NCI-H2081 treated with DMSO at 0.1 percent for 48 hours (cell line): Measurements from ENCODE around the gene ADAP1.
"Not testable (repeated sequence)": the region's sequence is repeated elsewhere in the genome, so short reads cannot be mapped to it uniquely, and the experiment has no call there.

Source experiments
- DNase-seq: peaks from one replicate; lab custom pipeline; 2025; lab: John Stamatoyannopoulos, UW

The ADAP1 gene, protein sequence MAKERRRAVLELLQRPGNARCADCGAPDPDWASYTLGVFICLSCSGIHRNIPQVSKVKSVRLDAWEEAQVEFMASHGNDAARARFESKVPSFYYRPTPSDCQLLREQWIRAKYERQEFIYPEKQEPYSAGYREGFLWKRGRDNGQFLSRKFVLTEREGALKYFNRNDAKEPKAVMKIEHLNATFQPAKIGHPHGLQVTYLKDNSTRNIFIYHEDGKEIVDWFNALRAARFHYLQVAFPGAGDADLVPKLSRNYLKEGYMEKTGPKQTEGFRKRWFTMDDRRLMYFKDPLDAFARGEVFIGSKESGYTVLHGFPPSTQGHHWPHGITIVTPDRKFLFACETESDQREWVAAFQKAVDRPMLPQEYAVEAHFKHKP

DNA sequence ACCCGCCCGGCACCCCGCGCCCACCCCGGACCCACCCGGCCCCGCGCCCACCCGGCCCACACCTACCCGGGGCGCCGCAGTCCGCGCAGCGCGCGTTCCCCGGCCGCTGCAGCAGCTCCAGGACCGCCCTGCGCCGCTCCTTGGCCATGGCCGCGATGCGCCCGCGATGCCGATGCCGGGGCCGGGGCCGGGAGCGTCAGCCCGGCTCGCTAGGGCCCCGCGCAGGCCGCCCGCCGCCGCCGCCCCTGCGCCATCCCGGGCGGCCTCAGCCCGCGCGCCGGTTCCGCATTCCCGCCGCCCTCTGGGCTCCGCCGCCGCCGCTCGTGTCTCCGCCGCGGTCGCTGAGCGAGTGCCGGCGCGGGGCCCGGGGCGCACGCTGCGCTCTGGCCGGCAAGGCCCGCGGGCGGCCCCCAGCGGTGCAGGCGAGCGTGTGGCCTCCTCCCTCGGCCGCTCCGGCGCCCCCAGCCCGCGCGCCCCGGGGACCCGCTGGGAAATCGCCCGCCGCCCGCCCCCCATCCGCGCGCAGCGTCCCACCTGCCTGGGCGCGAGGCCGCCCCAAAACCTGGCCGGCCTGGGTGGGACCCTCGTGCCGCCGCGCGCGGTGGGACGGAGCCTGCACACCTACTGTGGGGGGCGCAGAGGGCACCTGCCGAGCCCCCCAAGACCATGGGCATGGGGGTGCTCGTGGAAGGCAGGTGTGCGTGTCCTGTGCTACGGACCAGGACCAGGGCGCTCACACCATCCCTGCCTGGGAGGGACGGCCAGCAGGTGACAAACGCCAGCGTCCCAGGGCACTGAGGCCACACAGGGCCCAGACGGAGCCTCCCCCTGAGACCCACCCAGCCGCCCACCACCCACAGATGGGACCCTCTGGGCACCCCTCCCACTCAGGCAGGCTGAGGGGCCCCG is at the start of gene ADAP1:
Gene ADAP1, minus strand, starts transcription at position 351 of the 909 bp plus-strand sequence. Its CDS starts 203 bp downstream, at position 148.
- DNase-seq: no peak

GRCh38 chr7:1002445-1002844 is 48.0 kb upstream of the ADAP1 start:
- DNase-seq: not testable (repeated sequence)

DNA sequence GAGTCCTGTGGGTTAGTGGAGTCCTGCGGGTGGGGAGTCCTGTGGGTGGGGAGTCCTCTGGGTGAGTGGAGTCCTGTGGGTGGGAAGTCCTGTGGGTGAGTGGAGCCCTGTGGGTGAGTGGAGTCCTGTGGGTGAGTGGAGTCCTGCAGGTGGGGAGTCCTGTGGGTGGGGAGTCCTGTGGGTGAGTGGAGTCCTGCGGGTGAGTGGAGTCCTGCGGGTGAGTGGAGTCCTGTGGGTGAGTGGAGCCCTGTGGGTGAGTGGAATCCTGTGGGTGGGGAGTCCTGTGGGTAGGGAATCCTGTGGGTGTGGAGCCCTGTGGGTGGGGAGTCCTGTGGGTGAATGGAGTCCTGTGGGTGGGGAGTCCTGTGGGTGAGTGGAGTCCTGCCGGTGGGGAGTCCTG is 47.5 kb upstream of the ADAP1 start:
- not testable (repeated sequence) for DNase-seq

GRCh38 chr7:1001069-1001770 is 46.7 kb upstream of the ADAP1 start:
- not testable (repeated sequence) for DNase-seq

DNA sequence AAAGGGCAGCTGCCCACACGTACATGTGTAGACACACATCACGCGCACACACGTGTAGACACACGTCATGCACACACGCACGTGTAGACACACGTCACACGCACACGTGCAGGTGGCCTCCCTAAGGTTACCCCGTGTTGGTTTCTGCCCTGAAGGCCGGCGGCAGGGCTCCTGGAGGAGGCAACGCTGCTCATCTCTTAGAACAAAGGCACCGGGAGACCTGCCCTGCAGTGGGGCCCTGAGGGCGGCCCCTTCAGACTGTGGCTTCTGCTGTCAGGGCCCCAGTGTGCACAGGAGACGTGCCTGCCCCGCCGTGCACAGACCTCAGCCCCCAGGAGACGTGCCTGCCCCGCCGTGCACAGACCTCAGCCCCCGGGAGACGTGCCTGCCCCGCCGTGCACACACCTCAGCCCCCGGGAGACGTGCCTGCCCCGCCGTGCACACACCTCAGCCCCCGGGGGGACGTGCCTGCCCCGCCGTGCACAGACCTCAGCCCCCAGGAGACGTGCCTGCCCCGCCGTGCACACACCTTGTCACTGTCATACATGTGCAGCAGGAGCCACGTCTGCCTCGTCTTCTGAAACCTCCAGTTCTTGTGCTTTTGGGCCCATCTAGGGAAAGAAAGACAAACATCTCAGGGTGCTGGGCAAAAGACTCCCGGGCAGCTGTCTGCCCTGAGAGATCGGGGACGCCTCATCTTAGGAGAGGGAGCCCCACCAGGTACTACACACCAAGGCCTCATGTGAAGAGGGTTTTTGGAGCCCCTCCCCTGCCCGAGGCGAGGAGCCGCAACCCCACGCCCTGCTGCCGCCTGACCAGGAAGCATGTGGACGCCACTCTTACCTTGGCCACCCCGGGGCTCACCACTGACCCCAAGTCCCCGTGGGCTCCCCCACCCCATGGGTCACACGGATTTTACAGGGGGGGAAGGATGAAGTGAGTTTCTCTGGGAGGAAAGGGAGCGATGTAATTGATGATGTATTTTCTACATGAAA is 45.8 kb upstream of the ADAP1 start:
- DNase-seq: no peak

DNA sequence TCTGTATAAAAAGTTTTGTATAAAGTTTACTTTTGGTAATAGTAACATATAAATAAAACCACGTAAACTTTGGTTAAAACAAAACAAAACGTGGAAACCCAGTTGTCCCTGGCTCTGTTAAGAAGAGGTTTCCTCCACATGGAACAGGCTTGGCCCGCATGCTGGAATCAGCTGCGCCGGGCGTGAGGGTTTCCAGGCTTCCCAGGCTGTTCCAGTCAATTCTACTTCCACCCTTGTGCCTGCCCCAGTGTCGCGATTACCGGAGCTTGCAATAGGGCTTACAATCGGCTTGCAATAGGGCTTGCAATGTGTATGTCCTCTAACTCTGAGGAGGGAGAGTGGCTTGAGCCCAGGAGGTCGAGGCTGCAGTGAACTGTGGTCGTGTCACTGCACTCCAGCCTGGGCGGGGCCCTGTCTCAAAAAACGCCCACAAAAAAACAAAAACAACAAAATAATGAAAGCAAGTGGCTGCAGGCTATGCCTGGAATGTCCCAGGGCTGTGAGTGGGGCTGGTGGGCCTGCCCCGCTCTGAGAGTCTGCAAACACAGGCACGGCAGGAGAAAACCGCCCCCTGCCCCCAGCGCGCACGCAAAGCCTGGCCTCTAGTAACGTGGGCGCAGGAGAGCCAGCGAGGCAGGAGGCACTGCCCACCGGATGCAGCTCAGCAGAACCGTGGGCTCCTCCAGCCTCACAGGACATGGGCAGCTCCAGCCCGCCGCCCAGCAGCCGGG is 44.8 kb upstream of the ADAP1 start:
- no peak for DNase-seq

DNA sequence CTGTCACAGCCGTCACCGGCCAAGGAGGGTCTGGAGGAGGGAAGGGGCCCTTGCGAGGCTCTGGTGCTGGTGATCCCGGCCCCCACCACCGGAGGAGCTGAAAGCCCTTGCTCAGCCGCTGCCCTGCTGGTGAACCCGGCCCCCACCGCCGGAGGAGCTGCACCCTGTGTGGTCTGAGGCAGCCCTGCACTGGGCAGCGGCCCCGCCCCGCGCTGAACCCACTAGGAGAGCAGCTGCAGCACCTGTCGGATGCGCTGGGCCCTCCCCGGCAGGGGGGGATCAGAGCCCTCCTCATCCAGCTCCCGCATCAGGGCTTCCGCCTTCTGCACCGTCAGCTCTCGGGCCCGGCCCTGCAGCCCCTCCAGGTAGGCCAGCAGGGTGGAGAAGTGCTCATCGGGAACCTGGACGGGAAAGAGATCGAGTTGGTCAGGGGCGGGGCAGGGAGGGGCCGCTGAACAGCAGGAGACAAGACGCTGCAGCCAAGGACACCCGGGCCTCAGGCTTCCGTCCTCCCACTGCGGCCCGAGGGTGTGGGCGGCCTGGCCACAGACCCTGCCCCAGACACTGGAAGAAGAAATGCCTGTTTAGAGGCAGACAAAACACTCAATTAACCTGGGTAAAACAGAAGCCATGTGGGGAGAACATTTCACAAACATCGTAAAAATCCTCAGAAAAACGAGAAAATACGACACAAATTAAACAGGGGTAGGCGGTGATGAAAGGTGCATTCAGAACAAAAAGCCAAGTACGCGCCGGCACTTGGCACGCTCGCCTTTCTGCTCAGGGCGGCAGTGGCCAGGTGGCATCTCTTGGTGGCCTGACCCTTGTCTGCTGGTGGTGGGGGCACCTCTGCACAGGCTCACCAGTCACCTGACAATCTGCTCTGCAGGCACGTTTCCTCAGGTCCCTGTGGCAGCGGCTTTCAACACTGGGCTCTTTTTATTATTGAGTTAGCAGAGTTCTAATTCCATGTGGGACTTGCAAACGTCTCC is 43.2 kb upstream of the ADAP1 start:
- no peak for DNase-seq

DNA sequence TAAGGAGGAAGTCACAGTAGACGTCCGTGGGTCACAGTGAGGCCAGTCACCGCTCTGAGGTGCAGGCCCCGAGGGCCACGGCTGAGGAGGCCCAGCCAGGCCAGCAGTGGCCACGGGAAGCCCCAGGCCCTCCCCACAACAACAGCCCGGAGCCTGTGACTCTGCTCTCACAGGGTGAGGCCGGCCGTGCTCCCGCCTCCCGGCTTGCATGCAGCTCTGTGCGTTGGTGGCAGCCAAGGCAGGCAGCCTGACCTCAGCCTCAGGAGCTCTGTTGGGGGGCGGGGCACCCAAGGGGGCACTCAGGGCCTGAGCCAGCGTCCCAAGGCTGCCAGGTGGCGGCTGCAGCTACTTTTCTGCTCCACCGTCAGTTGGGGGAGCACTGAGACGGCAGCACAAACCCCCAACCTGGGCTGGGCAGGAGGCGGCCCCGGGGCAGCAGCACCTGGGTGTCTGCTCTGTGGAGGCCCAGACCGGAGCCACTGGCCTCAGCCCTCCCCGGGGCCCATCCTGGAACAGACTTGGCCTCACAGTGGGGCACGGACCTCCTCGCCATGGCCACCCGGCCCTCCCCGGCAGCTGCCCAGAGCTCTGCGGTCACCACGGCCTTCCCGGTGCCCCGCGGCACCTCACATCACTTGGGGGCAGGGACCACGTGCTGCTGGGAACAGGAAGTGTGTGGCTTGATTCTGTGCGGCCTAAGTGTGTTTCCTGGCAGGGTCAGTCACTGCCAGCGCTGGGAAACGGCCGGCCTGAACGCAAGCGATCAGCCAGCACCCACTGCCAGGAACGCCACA is 41.8 kb upstream of the ADAP1 start:
- no peak for DNase-seq

DNA sequence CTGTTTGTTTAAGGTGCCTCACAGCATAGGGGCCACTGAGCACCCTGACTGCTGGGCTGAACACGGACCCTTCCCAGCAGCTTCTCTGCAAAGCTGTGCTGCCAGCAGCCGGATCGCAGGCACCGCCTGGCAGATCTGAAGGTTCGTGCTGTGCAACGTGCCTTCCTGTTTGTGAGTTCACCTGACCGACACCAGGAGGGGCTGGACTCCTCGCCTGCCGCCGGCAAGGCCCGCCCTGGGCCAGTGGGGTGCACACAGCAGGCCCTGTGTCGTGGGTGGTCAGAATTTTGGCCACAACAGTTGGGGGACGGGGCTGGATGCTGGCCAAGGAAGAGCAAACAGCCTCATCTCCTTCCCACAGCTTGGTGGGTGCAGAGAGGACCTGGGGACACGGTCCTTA is 41.1 kb upstream of the ADAP1 start:
- no peak for DNase-seq

GRCh38 chr7:994592-995308 is 40.3 kb upstream of the ADAP1 start:
- no peak for DNase-seq

DNA sequence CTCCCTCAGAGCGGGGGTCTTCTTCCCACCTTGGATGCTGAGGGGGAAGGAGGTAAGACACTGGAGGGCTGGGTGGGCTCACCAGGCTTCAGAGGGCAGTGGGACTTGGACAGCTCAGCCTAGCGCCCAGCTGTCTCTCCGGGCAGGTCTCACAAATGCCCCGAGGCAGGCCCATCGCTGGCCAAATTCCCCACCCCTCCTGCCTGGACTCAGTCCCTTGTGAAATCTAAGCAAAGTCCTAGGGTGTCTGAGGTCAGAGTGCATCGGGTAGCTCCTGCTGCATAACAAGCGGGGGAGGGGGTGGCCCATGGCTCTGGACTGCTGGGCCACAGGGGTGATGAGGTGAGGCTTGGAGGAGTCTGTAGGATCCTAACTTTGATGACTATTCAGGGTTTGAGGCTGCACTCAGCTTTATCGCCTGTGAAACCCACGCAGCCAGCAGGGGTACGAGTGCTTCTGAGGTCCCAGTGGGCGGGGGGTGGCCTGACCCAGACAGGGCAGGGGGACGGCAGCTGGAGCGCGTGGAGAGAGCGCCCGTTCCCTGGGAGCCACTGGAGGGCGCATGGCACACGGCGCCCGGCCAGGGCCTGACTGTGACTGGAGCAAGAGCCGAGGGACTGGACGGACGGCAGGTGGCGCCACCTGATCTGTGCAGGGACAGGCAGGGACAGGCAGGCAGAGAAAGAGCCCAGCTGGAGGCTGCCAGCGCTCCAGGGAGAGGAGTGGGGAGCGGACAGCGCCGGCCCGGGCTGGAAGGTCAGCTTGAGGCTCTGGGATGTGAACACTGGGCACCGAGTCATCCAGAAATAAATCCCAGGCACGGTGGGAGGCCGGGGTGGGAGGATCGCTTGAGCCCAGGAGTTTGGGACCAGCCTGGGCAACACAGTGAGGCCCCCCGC is 38.5 kb upstream of the ADAP1 start:
- peak; percentile 76 for DNase-seq

- DNase-seq: no peak
Measured at GRCh38 chr7:991729-992656, 37.5 kb upstream of the ADAP1 start.

DNA sequence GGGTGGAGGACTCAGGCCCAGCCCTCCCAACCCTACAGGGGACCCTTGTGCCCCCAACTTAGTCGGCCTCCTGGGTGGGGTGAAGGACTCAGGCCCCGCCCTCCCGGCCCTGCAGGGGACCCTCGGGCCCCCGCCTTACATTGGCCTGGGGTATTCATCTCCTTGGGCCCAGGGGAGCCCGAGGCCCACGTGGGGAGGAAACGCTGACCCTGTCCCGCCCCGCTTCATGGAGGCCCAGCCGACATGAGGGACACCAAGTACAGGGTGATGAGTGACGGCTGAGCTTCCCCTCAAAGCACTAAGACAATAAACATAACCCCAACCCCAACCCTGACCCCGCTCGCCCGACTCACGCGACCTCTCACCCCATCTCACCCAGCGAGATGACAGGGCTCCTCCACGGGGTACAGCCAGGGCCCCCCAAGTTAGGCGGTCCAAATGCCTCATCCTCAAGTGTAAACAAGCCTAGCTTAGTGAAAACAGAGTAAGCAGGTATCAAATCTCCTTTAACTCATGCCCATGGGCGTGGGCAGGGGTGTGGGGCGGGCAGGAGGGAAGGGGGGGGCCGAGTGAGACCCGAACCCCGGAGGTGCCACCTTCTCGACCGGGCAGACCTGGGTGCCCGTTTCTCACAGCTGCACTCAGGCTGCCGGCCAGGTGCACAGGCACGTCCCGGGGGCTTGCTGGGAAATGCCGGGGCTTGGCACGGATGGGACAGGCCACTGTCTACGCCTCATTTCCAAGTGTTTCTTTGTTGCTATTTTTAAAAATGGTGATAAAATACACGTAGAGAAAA is 36.7 kb upstream of the ADAP1 start:
- DNase-seq: no peak

DNA sequence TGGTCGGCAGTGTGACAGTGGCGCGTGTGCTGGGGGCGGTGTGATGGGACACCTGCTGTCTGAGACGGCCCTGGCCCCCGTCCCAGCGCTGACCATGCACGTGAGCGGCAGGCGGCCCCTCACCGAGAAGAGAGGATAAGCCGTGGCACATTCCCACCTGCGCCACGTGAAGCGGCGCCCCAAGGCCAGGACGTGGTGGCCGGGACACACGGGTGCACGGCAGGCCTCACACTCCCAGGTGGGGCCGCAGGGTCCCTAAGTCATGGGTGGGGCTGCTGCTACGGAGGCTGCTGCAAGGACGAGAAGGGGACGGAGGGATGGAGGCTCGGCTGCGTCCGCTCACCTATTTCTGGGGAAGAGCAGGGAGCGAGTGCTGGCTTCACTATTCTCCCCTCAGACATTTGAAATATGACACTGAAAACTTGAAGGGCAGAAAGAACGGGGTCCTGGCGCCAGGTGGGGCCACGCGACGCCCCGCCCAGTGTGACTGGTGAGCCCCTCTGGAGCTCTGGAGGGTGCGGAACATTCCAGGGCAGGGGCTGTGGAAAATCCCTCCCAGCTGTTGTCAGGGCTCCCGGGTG is 36.0 kb upstream of the ADAP1 start:
- DNase-seq: no peak
